ENCODE measurements around the gene NUTM1. TPM values are rescaled to one million over a fixed set of nuclear protein-coding genes. Genes with fewer than 3 reads are reported as not detected.
"Not testable (repeated sequence)": the region's sequence is repeated elsewhere in the genome, so short reads cannot be mapped to it uniquely, and the experiment has no call there.

NUTM1 gene
- total RNA-seq, 3 donors from 2014 or later (not counting 1 experiment from before 2014, with no cell fraction given) = not detected

DNA sequence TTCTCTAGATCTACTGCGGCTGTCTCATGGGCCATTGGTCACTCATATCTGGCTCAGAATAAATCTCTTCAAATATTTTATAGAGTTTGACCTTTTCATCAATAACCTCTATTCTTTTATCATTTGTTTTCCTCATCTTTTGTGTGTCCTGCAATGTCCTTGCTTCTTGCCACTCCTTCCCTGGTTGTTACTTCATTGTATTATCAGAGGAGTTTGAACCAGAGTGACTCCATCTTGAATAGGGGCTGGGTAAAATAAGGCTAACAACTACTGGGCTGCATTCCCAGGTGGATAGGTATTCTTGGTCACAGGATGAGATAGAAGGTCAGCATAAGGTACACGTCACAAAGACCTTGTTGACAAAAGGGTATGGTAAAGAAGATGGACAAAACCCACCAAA lies 33.7 kb downstream of the NUTM1 start:
- no peak overlapping the region for H3K27ac Mint-ChIP-seq
- no peaks in the 10 kb centered on the region for H3K4me1 Mint-ChIP-seq
- H3K4me3 Mint-ChIP-seq = no peak overlapping the region
- Histone ChIP-seq H3K4me3 (ENCODE audit: low read length) (no peak overlapping the region), H3K36me3 (ENCODE audit: control insufficient read depth, insufficient read depth, low read length) (no peaks in the 10 kb centered on the region), H3K9me3 (ENCODE audit: control insufficient read depth, insufficient read depth, low read length) (no peaks in the 10 kb centered on the region), H3K27me3 (ENCODE audit: control insufficient read depth, insufficient read depth, low read length) (no peaks in the 10 kb centered on the region), H3K27ac (ENCODE audit: low read length) (no peak overlapping the region), H3K4me1 (ENCODE audit: control insufficient read depth, insufficient read depth, low read length) (no peaks in the 10 kb centered on the region)
- intact Hi-C loops (cut with micrococcal nuclease) = no loop called here
- H3K27me3 Mint-ChIP-seq (ENCODE audit: low read depth in 2 of 2) = no peaks in the 10 kb centered on the region
- H3K9me3 Mint-ChIP-seq = no peaks in the 10 kb centered on the region
- WGBS (ENCODE audit: insufficient coverage) = 93% methylated on average over 1 of the region's 2 CpGs
- ATAC-seq = no peak
- TF ChIP-seq, protein P1, sequence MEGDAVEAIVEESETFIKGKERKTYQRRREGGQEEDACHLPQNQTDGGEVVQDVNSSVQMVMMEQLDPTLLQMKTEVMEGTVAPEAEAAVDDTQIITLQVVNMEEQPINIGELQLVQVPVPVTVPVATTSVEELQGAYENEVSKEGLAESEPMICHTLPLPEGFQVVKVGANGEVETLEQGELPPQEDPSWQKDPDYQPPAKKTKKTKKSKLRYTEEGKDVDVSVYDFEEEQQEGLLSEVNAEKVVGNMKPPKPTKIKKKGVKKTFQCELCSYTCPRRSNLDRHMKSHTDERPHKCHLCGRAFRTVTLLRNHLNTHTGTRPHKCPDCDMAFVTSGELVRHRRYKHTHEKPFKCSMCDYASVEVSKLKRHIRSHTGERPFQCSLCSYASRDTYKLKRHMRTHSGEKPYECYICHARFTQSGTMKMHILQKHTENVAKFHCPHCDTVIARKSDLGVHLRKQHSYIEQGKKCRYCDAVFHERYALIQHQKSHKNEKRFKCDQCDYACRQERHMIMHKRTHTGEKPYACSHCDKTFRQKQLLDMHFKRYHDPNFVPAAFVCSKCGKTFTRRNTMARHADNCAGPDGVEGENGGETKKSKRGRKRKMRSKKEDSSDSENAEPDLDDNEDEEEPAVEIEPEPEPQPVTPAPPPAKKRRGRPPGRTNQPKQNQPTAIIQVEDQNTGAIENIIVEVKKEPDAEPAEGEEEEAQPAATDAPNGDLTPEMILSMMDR (IDR thresholded peaks at IDR 0.05) = no peak
- no peaks in the 10 kb centered on the region for H3K36me3 Mint-ChIP-seq
- no peak for DNase-seq

DNA sequence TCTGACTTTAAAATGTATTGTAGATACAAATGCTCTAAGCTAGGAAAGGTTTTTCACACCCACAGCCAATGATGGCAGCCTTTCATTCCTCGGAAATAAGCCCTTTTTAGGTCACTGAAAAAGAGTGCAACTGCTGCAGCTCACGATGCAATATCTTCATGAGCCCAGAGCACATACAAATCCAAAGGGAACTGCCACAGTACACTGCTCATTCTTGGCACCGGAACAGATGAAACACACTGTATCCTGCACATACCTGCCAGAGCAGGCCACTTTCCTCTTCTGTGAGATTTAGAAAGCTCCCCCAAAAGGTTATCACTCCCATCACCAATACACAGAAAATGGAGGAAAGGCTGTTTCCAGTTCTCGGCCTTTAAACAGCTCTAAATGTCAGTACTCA lies 37.4 kb downstream of the NUTM1 start:
- H3K9me3 Mint-ChIP-seq; intact Hi-C loops (cut with micrococcal nuclease); H3K4me3 ChIP-seq (ENCODE audit: low read length); H3K4me1 Mint-ChIP-seq; H3K27me3 ChIP-seq (ENCODE audit: control insufficient read depth, insufficient read depth, low read length); H3K4me3 Mint-ChIP-seq; H3K27me3 Mint-ChIP-seq (ENCODE audit: low read depth in 2 of 2); H3K36me3 ChIP-seq (ENCODE audit: control insufficient read depth, insufficient read depth, low read length); H3K27ac Mint-ChIP-seq; H3K36me3 Mint-ChIP-seq; H3K9me3 ChIP-seq (ENCODE audit: control insufficient read depth, insufficient read depth, low read length); H3K27ac ChIP-seq (ENCODE audit: low read length); H3K4me1 ChIP-seq (ENCODE audit: control insufficient read depth, insufficient read depth, low read length); ATAC-seq; DNase-seq: not testable (repeated sequence)
- 97% methylated on average over 3 of the region's 4 CpGs for WGBS (ENCODE audit: insufficient coverage)

DNA sequence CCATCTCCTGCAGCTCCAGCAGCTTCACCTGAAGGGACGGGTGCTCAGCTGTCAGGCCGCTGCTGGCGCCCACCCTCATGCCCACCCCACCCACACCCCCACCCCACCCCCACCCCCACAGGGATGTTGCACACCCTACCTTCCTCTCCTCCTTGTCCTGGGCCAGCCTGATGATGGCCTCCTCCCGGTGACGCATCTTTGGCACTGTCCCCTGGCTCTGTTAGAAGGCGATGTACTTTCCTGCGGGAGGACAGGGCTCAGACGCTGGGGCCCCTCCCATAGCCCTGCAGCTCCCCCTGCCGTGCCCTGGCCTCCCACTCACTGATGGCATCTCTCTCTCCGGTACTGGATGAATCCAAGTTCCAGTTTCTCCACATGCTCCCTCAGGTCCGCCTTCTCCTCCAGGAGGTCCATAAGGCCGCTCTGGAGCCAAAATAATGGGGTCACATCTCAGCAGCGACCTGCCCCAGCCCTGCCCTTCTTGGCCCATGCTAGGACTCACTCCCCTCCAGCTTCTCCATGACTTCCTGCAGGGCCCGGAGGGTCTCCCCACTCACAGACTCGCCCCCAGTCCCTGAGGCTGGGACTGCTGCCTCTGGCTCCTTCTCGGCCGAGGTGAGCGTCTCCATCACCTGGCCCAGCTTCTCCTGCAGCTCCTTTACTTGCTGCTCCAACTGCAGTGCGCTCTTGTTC lies 38.9 kb downstream of the NUTM1 start:
- H3K9me3 ChIP-seq (ENCODE audit: control insufficient read depth, insufficient read depth, low read length); H3K4me3 Mint-ChIP-seq; H3K4me1 Mint-ChIP-seq; DNase-seq; H3K9me3 Mint-ChIP-seq; H3K4me1 ChIP-seq (ENCODE audit: control insufficient read depth, insufficient read depth, low read length); H3K27me3 ChIP-seq (ENCODE audit: control insufficient read depth, insufficient read depth, low read length); ATAC-seq; H3K27ac Mint-ChIP-seq; H3K4me3 ChIP-seq (ENCODE audit: low read length); H3K36me3 Mint-ChIP-seq; H3K36me3 ChIP-seq (ENCODE audit: control insufficient read depth, insufficient read depth, low read length); H3K27ac ChIP-seq (ENCODE audit: low read length); intact Hi-C loops (cut with micrococcal nuclease); H3K27me3 Mint-ChIP-seq (ENCODE audit: low read depth in 2 of 2): not testable (repeated sequence)
- no CpG with 5 or more reads among the region's 19 CpGs for WGBS (ENCODE audit: insufficient coverage)

DNA sequence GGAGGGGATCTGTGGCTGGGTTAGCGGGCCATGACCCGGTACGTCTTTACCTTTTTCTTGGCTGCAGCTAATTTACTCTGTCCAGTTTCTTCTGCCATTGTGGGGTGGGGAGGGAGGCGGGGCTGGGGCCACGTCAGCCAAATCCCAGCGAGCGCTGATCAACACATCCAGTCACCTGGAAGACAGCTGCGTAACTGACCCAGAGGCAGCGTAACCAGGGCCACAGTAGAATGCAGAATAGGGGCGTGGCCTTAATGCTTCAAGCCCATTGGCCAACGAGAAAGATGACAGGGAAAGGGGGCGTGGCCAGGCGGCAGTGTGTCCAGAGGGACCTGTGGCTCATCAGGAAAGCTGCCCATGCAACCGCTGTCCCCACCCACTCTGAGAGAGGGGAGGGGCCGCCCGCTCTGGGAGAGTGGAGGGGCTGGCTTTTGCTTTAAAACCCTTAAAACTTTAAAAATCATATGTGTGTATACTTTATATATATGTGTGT lies 46.5 kb downstream of the NUTM1 start:
- H3K4me3 ChIP-seq (ENCODE audit: low read length); intact Hi-C loops (cut with micrococcal nuclease); H3K27ac Mint-ChIP-seq; H3K9me3 ChIP-seq (ENCODE audit: control insufficient read depth, insufficient read depth, low read length); H3K4me1 ChIP-seq (ENCODE audit: control insufficient read depth, insufficient read depth, low read length); H3K9me3 Mint-ChIP-seq; H3K27ac ChIP-seq (ENCODE audit: low read length); H3K36me3 Mint-ChIP-seq; ATAC-seq; DNase-seq; H3K27me3 ChIP-seq (ENCODE audit: control insufficient read depth, insufficient read depth, low read length); H3K4me3 Mint-ChIP-seq; H3K27me3 Mint-ChIP-seq (ENCODE audit: low read depth in 2 of 2); H3K4me1 Mint-ChIP-seq; H3K36me3 ChIP-seq (ENCODE audit: control insufficient read depth, insufficient read depth, low read length): not testable (repeated sequence)
- no CpG with 5 or more reads among the region's 16 CpGs for WGBS (ENCODE audit: insufficient coverage)

DNA sequence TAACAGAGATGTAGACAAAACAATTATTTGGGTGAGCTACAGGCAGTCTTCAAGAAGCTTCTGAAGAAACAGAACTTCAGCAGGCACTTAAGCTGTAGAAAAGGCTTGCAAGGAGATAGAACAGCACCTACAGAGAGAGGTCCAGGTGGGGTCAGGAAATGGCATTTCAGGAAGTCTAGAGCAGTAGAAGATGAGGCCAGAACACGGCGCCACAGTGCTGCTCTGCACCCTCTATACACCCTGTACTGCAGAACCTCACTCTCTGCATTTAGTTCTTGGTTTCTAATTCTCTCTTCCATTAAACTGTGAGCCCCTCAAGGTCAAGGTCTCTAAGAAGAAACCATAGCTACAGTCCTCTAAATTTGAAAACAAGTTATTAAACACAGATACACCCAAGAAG lies 49.9 kb downstream of the NUTM1 start:
- H3K36me3 ChIP-seq (ENCODE audit: control insufficient read depth, insufficient read depth, low read length); H3K4me1 ChIP-seq (ENCODE audit: control insufficient read depth, insufficient read depth, low read length); intact Hi-C loops (cut with micrococcal nuclease); H3K27ac ChIP-seq (ENCODE audit: low read length); H3K4me1 Mint-ChIP-seq; H3K9me3 ChIP-seq (ENCODE audit: control insufficient read depth, insufficient read depth, low read length); H3K27me3 ChIP-seq (ENCODE audit: control insufficient read depth, insufficient read depth, low read length); H3K27ac Mint-ChIP-seq; ATAC-seq; H3K4me3 ChIP-seq (ENCODE audit: low read length); H3K4me3 Mint-ChIP-seq; H3K36me3 Mint-ChIP-seq; H3K9me3 Mint-ChIP-seq; H3K27me3 Mint-ChIP-seq (ENCODE audit: low read depth in 2 of 2); DNase-seq: not testable (repeated sequence)
- no CpG with 5 or more reads among the region's 2 CpGs for WGBS (ENCODE audit: insufficient coverage)

DNA sequence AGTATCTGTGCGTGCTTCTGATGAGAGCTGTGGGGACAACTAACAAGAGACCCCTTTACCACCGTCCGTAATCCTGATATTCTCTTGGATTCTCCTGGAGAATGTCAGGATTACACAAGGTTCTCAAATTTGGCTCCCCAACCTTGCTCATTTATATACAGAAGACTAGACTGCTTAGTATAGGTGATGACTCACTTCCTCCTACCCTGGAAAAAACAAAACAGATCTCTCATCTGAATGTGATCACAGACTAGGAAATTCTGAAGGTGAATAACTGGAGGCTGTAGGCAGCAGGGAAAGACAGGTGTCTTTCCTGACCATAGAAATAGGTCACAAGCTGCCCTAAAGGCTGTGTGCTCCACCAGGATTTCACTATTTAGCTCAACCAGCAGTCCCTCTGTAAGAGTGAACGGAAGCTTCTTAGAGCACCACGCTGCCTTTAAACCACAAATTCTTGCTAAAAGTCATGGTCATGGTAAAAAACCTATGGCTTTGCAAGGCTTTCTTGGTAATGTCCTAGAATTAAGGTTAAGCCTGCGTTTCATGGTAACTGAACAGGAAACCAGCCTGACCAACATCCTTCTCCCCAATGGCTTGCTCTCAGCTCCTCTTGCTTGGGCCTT lies 54.6 kb downstream of the NUTM1 start:
- H3K27me3 Mint-ChIP-seq (ENCODE audit: low read depth in 2 of 2); H3K36me3 ChIP-seq (ENCODE audit: control insufficient read depth, insufficient read depth, low read length); H3K9me3 ChIP-seq (ENCODE audit: control insufficient read depth, insufficient read depth, low read length); H3K4me3 ChIP-seq (ENCODE audit: low read length); H3K4me1 ChIP-seq (ENCODE audit: control insufficient read depth, insufficient read depth, low read length); DNase-seq; H3K9me3 Mint-ChIP-seq; intact Hi-C loops (cut with micrococcal nuclease); H3K27ac Mint-ChIP-seq; H3K4me3 Mint-ChIP-seq; H3K36me3 Mint-ChIP-seq; H3K27me3 ChIP-seq (ENCODE audit: control insufficient read depth, insufficient read depth, low read length); H3K4me1 Mint-ChIP-seq: not testable (repeated sequence)
- peak; percentile 39 to 70 (median 67) for ATAC-seq
- WGBS (ENCODE audit: insufficient coverage) = 34% methylated on average over 2 of the region's 6 CpGs
- H3K27ac ChIP-seq (ENCODE audit: low read length) = peak overlapping the region; percentile 48

DNA sequence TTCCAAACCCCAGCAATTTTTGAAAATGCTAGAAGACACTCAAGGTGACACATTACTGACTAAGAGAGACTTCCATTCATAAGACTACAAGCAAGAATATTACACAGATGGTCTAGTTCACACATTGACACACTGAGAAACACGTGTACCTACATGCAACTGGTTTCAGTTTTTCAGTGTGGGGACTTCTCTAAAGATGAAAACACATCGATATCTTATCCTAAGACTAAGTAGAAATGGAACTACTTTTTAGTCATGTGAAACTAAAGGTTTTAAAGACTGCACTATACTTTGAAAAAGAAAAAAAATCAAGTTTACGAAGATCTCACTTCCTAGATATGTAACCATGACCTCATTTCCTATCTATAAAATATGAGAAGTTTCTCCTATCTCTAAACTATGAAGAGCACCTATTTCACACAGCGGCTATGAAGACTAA lies 60.1 kb downstream of the NUTM1 start:
- H3K27me3 ChIP-seq (ENCODE audit: control insufficient read depth, insufficient read depth, low read length); H3K4me3 ChIP-seq (ENCODE audit: low read length); H3K27ac ChIP-seq (ENCODE audit: low read length); intact Hi-C loops (cut with micrococcal nuclease); H3K36me3 Mint-ChIP-seq; H3K27ac Mint-ChIP-seq; H3K9me3 Mint-ChIP-seq; H3K9me3 ChIP-seq (ENCODE audit: control insufficient read depth, insufficient read depth, low read length); H3K4me3 Mint-ChIP-seq; H3K36me3 ChIP-seq (ENCODE audit: control insufficient read depth, insufficient read depth, low read length); H3K4me1 Mint-ChIP-seq; H3K27me3 Mint-ChIP-seq (ENCODE audit: low read depth in 2 of 2); H3K4me1 ChIP-seq (ENCODE audit: control insufficient read depth, insufficient read depth, low read length); DNase-seq: not testable (repeated sequence)
- peak; percentile 40 to 57 (median 42) for ATAC-seq
- no CpG with 5 or more reads among the region's 4 CpGs for WGBS (ENCODE audit: insufficient coverage)
